SW 1271 (cell line): ENCODE measurements around the gene KCTD2.
"Not testable (repeated sequence)": the region's sequence is repeated elsewhere in the genome, so short reads cannot be mapped to it uniquely, and the experiment has no call there.

ENCODE experiments used
- DNase-seq, 2 experiments: peaks; one replicate each; lab custom pipeline; 2025; lab: John Stamatoyannopoulos, UW

The KCTD2 gene

GRCh38 chr17:75020331-75021110 lies 26.5 kb upstream of the KCTD2 start:
- DNase-seq = no peak

GRCh38 chr17:75024686-75025397 lies 22.2 kb upstream of the KCTD2 start:
- no peak for DNase-seq

GRCh38 chr17:75025398-75025734 lies 21.7 kb upstream of the KCTD2 start:
- DNase-seq = not testable (repeated sequence)

GRCh38 chr17:75026650-75027049 lies 20.4 kb upstream of the KCTD2 start:
- not testable (repeated sequence) for DNase-seq

GRCh38 chr17:75030161-75030560 lies 16.9 kb upstream of the KCTD2 start:
- no peak for DNase-seq

- DNase-seq = peak in 1 of 2 experiments; percentile 21
Observed at GRCh38 chr17:75031972-75032719, 14.9 kb upstream of the KCTD2 start.

- DNase-seq = no peak
Observed at GRCh38 chr17:75032720-75033280, 14.2 kb upstream of the KCTD2 start.

GRCh38 chr17:75033346-75034235 lies 13.4 kb upstream of the KCTD2 start:
- peak; percentile 82 to 90 for DNase-seq

- DNase-seq = peak; percentile 83
Observed at GRCh38 chr17:75034236-75034908, 12.7 kb upstream of the KCTD2 start.

- no peak for DNase-seq
Observed at GRCh38 chr17:75036643-75037268, 10.3 kb upstream of the KCTD2 start.

- no peak for DNase-seq
Observed at GRCh38 chr17:75039238-75039637, 7.8 kb upstream of the KCTD2 start.

- DNase-seq = no peak
Observed at GRCh38 chr17:75041656-75042280, 5.3 kb upstream of the KCTD2 start.

- not testable (repeated sequence) for DNase-seq
Observed at GRCh38 chr17:75043789-75044188, 3.2 kb upstream of the KCTD2 start.

- DNase-seq = no peak
Observed at GRCh38 chr17:75044716-75045115, 2.3 kb upstream of the KCTD2 start.

- not testable (repeated sequence) for DNase-seq
Observed at GRCh38 chr17:75045946-75046406, 1.0 kb upstream of the KCTD2 start.

- DNase-seq = no peak
Observed at GRCh38 chr17:75047398-75048098, 523 bp downstream of the KCTD2 start.

- no peak for DNase-seq
Observed at GRCh38 chr17:75048249-75048878, 1.3 kb downstream of the KCTD2 start.

- DNase-seq = no peak
Observed at GRCh38 chr17:75049057-75049456, 2.0 kb downstream of the KCTD2 start.

GRCh38 chr17:75049706-75050105 lies 2.7 kb downstream of the KCTD2 start:
- no peak for DNase-seq
